Measurements from ENCODE around the gene DNM3.

GRCh38 chr1:171901245-171901644, 59.9 kb downstream of the DNM3 start:
- TF ChIP-seq BHLHE40 (IDR thresholded peaks at IDR 0.05; ENCODE audit: borderline replicate concordance), result no peak
- TF ChIP-seq FOXM1 (IDR thresholded peaks at IDR 0.05; ENCODE audit: borderline replicate concordance), result no peak
- no peak for TF ChIP-seq TARDBP (IDR thresholded peaks at IDR 0.05)
- TF ChIP-seq ZNF384 (IDR thresholded peaks at IDR 0.05), result no peak
- TF ChIP-seq FOXK2 (IDR thresholded peaks at IDR 0.05), result no peak
- no peak for TF ChIP-seq NFRKB (IDR thresholded peaks at IDR 0.05)
